CD4-positive, alpha-beta T cell (primary cell): ENCODE data around the gene CGNL1. TPM values are rescaled to one million over a fixed set of nuclear protein-coding genes. Genes with fewer than 3 reads are reported as not detected.

ENCODE experiments used
- ATAC-seq: fragments of 200-7000 bp; cut with Tn5 transposase; one replicate; pipeline ENCODE4 v1.10.0; 2022; ENCODE audit warnings: mild to moderate bottlenecking; ENCODE audit not compliant: poor library complexity
- CTCF ChIA-PET: fragments of 350-600 bp; sonication (Branson Sonifier 250); formaldehyde crosslinking; loops from one replicate; lab custom pipeline; 2021; ENCODE audit warnings: antibody characterized with exemption, inconsistent platforms; lab: Charles Lee
- POLR2A ChIA-PET: fragments of 350-600 bp; sonication (Branson Sonifier 250); formaldehyde crosslinking; loops from one replicate; lab custom pipeline; 2021; ENCODE audit warnings: antibody characterized with exemption, inconsistent platforms; lab: Charles Lee
- DNase-seq, 14 experiments: peaks; one replicate each; pipeline ENCODE4 v3.0.0-alpha.2; 2013 to 2020; ENCODE audit warnings: mixed read lengths in 2 of 14
- H3K27ac ChIP-seq, 2 donors: one replicate each; pipeline versions ENCODE4 v1.5.1 to v1.7.0; 2013; ENCODE audit warnings: low read length in 2 of 2, low read depth in 1 of 2, mild to moderate bottlenecking in 1 of 2
- H3K27me3 ChIP-seq, 2 experiments: 1 replicate in 1 of 2; 2 replicates in 1 of 2; pipeline versions ENCODE4 v1.6.1 to v1.7.0; 2013; ENCODE audit warnings: low read length in 2 of 2, control low read depth in 1 of 2, mild to moderate bottlenecking in 1 of 2, moderate library complexity in 1 of 2; ENCODE audit not compliant: insufficient read depth in 2 of 2, control insufficient read depth in 1 of 2
- H3K36me3 ChIP-seq: one replicate; pipeline ENCODE4 v1.6.1; 2013; ENCODE audit warnings: low read length, control low read depth; ENCODE audit not compliant: insufficient read depth
- H3K4me1 ChIP-seq: one replicate; pipeline ENCODE4 v1.6.1; 2013; ENCODE audit warnings: low read length, control low read depth; ENCODE audit not compliant: insufficient read depth
- H3K4me3 ChIP-seq: one replicate; pipeline ENCODE4 v1.5.1; 2013; ENCODE audit warnings: mild to moderate bottlenecking, low read length, moderate library complexity
- H3K9me3 ChIP-seq, 2 experiments: 1 replicate in 1 of 2; 2 replicates in 1 of 2; pipeline versions ENCODE4 v1.6.1 to v1.7.0; 2013; ENCODE audit warnings: low read length in 2 of 2, mild to moderate bottlenecking in 2 of 2, control low read depth in 1 of 2, moderate library complexity in 1 of 2; ENCODE audit not compliant: control insufficient read depth in 1 of 2, insufficient read depth in 1 of 2
- H3K27ac Mint-ChIP-seq: one replicate; pipeline ENCODE4 v1.8.0; 2020; ENCODE audit warnings: mixed read lengths
- H3K27me3 Mint-ChIP-seq: one replicate; pipeline ENCODE4 v1.8.0; 2021; ENCODE audit warnings: mixed read lengths
- H3K36me3 Mint-ChIP-seq: one replicate; pipeline ENCODE4 v1.8.0; 2021; ENCODE audit warnings: low read depth, mixed read lengths
- H3K4me1 Mint-ChIP-seq: one replicate; pipeline ENCODE4 v1.8.0; 2021; ENCODE audit warnings: low read depth, mixed read lengths
- H3K4me3 Mint-ChIP-seq: one replicate; pipeline ENCODE4 v1.8.0; 2020; ENCODE audit warnings: mild to moderate bottlenecking, mixed read lengths
- H3K9me3 Mint-ChIP-seq: one replicate; pipeline ENCODE4 v1.8.0; 2020; ENCODE audit warnings: mixed read lengths
- intact Hi-C, 2 experiments: fragments of 100-400 bp; cut with DNase I in 1 of 2; cut with micrococcal nuclease in 1 of 2; formaldehyde crosslinking; loops; one replicate each; pipeline versions ENCODE4 v1.15.1 to v1.9.0; 2023 to 2025; cut with DNase I, micrococcal nuclease
- total RNA-seq, 174 experiments: library from RNA in 2 of 174; stranded (reverse) in 2 of 174; gene quantifications; one replicate each; pipeline ENCODE4 v1.2.3 and lab custom pipeline; 2021 to 2026
- TF ChIP-seq, protein P1 (sequence below): fragments of 200-600 bp; IDR thresholded peaks from one replicate; pipeline ENCODE4 v1.8.0; 2022; ENCODE audit warnings: antibody characterized with exemption, mild to moderate bottlenecking

CGNL1 gene
- total RNA-seq, 2 experiments from 2014 or later: not detected

DNA sequence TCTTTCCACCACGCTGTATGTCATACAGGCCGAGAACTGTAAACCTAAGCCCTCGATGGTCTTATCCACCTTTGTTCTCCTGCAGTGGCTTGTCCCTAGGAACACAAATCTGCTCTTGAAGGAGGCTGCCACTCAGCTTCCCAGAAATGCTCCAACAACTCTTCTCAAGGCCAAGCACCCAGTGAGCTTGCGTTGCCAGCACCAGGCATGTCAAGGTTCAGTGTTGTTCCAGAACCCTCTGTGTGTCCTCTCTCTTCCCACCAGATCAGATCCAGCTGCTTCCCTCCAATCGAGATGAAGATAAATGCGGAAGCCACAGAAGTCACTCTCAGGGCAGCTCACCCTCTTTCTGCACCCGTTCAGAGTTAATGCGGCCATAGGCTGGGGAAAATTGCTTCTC is 204.1 kb downstream of the CGNL1 start:
- H3K27me3 Mint-ChIP-seq: peaks cover 28% of the 10 kb centered on the region

GRCh38 chr15:57580866-57581265 is 204.6 kb downstream of the CGNL1 start:
- Mint-ChIP-seq H3K27me3 (peaks cover 28% of the 10 kb centered on the region), H3K4me1 (peaks cover 4% of the 10 kb centered on the region), H3K27ac (no peak overlapping the region), H3K4me3 (no peak overlapping the region), H3K36me3 (peaks cover 7% of the 10 kb centered on the region), H3K9me3 (peaks cover 8% of the 10 kb centered on the region)
- no peak overlapping the region for H3K4me3 ChIP-seq
- CTCF ChIA-PET: no interaction called here
- intact Hi-C loops: no loop called here
- H3K27ac ChIP-seq: no peak overlapping the region
- DNase-seq (no peak), ATAC-seq (no peak)
- TF ChIP-seq, protein P1, sequence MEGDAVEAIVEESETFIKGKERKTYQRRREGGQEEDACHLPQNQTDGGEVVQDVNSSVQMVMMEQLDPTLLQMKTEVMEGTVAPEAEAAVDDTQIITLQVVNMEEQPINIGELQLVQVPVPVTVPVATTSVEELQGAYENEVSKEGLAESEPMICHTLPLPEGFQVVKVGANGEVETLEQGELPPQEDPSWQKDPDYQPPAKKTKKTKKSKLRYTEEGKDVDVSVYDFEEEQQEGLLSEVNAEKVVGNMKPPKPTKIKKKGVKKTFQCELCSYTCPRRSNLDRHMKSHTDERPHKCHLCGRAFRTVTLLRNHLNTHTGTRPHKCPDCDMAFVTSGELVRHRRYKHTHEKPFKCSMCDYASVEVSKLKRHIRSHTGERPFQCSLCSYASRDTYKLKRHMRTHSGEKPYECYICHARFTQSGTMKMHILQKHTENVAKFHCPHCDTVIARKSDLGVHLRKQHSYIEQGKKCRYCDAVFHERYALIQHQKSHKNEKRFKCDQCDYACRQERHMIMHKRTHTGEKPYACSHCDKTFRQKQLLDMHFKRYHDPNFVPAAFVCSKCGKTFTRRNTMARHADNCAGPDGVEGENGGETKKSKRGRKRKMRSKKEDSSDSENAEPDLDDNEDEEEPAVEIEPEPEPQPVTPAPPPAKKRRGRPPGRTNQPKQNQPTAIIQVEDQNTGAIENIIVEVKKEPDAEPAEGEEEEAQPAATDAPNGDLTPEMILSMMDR: no peak
- H3K27me3 ChIP-seq: peaks cover 0 to 7% of the 10 kb centered on the region in 2 experiments
- H3K9me3 ChIP-seq: peaks cover 0 to 13% of the 10 kb centered on the region in 2 experiments
- POLR2A ChIA-PET: no interaction called here
- H3K4me1 ChIP-seq: no peaks in the 10 kb centered on the region
- no peaks in the 10 kb centered on the region for H3K36me3 ChIP-seq

More for the DNA sequence above, 204.1 kb downstream of the CGNL1 start:
- Histone ChIP-seq H3K4me3 (no peak overlapping the region), H3K9me3 (peaks cover 0 to 13% of the 10 kb centered on the region in 2 experiments), H3K27ac (no peak overlapping the region), H3K27me3 (peaks cover 0 to 7% of the 10 kb centered on the region in 2 experiments), H3K4me1 (no peaks in the 10 kb centered on the region), H3K36me3 (no peaks in the 10 kb centered on the region)
- no peaks in the 10 kb centered on the region for H3K4me1 Mint-ChIP-seq
- peaks cover 7% of the 10 kb centered on the region for H3K36me3 Mint-ChIP-seq
- no peak for ATAC-seq
- DNase-seq: no peak
- no peak overlapping the region for H3K27ac Mint-ChIP-seq
- TF ChIP-seq, protein P1: no peak
- ChIA-PET CTCF (interaction anchor here (1.3 kb wide), 1 partner anchor 21 kb away, joined by 3 read pairs; no protein-coding TSS in a partner anchor), POLR2A (no interaction called here)
- H3K4me3 Mint-ChIP-seq: no peak overlapping the region
- H3K9me3 Mint-ChIP-seq: peaks cover 8% of the 10 kb centered on the region
- intact Hi-C loops: no loop called here

DNA sequence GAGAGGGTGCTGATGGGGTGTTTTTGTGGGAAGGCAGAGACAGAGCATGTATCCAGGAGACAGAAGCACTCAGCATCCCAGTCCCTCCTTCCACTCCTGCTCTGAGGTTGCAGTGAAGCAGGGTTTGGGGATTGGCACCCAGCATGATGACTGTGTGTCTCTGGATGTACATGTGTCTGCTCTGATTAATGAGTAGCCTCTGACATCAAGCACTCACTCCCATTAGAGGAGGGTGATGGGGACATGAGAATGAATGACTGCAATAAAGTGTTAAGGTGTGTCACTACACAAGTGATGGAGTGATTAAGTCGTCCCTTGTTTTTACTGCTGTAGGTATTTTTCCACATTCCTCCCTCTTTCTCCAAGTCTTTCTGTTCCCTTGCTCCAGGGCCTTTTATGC is 205.8 kb downstream of the CGNL1 start:
- H3K4me1 ChIP-seq: peaks cover 5% of the 10 kb centered on the region
- H3K4me1 Mint-ChIP-seq: peaks cover 16% of the 10 kb centered on the region
- no peak overlapping the region for H3K4me3 Mint-ChIP-seq
- H3K27ac ChIP-seq: no peak overlapping the region
- peaks cover 0 to 7% of the 10 kb centered on the region in 2 experiments for H3K27me3 ChIP-seq
- H3K27ac Mint-ChIP-seq: no peak overlapping the region
- peaks cover 0 to 13% of the 10 kb centered on the region in 2 experiments for H3K9me3 ChIP-seq
- TF ChIP-seq, protein P1: no peak
- ChIA-PET POLR2A (no interaction called here), CTCF (no interaction called here)
- H3K4me3 ChIP-seq: no peak overlapping the region
- intact Hi-C loops: no loop called here
- H3K9me3 Mint-ChIP-seq: peaks cover 8% of the 10 kb centered on the region
- peaks cover 7% of the 10 kb centered on the region for H3K36me3 Mint-ChIP-seq
- ATAC-seq (no peak), DNase-seq (no peak)
- no peaks in the 10 kb centered on the region for H3K36me3 ChIP-seq
- H3K27me3 Mint-ChIP-seq: peaks cover 28% of the 10 kb centered on the region
